ENCODE measurements around the gene ZNF469.
A peak's percentile ranks its signal among the peaks of the same experiment; 100 is the strongest.

Gene ZNF469

DNA sequence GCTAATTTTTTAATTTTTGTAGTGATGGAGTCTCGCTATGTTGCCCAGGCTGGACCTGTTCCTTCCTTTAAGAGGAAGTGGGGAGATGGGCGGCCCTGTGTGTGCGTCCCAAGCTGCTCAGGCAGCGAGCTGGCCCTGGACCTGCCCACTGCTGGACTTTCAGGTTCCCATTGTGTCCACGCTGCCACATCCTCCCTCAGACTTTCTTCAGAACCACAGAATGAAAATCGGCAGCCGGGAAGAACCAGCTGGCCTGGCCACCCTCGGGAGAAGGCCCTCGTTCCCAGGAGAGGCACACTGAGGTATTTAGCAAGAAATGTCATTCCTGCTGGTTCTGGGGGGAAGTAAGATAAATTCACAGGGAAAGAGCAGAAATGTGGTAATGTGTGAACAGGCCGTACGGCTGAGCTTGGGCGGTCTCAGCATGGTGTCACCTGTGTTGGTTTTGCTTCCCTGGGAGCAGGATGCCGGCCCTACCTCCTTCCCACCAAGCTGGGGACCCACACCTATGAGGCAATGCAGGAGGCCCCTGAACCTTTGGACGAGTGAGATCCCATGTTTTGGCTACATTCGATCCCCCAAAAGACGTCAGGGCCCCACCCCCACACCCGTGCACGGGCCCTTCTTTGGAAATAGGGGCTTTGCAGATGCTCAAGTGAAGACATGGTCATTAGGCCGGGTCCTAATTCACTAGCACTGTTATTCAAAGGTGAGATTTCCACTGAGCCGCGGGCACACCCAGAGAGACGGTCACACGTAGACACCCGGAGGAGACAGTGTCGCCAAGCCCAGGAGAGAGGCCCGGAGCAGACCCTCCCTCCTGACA lies 35.9 kb upstream of the ZNF469 start:
- no peak for DNase-seq (ENCODE audit: low spot score)

DNA sequence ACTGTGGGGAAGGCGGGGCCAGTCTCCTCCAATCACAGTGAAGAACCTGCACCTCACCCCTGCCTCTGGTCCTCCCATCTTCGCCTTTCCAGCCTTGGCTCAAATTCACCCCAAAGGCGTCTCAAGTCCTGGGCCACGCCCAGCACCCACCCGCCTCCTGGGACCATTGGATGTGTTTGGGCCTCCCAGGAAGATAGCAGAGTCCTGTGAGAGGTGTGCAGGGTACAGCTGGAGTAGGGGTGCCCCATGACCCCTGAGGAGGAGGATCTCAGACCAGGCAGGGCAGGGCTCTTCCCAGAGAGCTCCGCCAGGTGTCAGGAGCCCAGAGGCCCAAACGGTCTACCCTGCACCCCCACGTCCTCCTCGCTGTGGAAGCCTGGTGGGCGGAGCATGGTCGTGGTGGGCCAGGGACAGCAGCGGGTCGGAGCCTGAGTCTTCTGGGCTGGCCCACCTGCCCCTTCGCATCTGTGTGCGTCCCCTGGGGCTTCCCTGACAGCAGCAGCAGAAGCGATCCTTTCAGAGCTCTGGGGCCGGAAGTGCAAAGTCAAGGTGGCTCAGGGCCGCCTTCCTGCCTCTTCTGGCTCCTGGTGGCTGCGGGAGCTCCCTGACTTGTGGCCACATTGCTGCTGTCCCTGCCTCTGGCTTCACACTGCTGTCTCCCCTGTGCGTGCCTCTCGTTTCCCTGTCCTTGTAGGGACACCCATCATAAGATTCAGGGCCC lies 34.9 kb upstream of the ZNF469 start:
- peak; percentile 57 for DNase-seq (ENCODE audit: low spot score)

DNA sequence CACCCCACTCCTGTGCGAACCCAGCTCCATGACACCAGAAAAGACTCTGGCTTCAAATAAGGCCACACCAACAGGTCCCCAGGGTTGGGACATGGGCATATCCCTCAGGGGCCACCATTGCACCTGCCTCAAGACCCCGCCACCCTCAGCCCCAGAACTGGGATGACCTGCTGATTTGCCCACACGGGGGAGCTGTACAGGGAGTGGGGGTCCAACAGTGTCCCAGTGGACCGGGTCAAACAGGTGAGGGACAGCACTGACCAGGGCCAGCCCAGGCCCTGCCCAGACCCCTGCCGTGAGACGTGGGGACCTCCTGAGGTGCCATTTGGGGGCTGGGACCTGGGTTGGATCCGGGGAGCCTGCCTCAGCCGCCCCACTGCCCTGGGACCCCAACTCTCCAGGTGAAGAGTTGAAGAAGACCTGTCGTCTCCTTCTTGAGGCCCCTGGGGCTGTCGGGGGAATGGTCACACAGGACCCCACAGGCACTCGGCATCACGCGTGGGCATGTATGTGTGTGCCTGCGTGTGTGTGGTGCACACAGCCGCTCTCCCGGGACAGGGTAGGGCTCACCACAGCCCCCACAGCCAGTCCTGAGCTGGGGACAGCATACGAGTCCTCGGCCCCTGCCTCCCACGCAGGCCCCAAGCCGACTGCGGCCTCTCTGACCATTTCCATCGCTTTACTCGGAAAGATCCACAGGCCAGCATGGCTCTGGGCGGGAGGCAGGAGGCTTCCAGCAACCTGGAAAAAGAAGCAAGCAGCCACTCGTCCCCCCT lies 34.2 kb upstream of the ZNF469 start:
- DNase-seq (ENCODE audit: low spot score) = no peak

DNA sequence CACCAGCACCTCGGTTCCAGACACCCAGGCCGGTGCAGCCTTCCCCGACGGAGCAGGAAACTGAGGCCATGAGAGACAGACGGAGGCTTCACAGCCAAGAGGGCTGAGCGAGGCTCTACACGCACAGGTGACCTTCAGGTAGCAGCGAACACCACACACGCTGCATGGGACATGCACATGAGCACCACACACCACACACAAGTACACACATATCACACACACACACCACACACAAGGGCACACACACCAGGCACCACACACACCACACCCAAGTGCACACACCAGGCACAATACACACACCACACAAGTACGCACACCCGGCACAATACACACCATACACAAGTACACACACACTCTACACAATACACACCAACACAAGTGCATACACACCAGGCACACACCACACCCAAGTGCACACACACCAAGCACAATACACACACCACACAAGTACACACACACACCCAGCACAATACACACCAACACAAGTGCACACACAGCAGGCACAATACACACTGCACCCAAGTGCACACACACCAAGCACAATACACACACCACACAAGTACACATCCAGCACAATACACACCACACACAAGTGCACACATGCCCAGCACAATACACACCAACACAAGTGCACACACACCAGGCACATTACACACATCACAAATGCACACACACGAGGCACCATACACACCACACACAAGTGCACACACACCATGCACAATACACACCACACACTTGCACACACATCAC lies 33.4 kb upstream of the ZNF469 start:
- DNase-seq (ENCODE audit: low spot score) = no peak

DNA sequence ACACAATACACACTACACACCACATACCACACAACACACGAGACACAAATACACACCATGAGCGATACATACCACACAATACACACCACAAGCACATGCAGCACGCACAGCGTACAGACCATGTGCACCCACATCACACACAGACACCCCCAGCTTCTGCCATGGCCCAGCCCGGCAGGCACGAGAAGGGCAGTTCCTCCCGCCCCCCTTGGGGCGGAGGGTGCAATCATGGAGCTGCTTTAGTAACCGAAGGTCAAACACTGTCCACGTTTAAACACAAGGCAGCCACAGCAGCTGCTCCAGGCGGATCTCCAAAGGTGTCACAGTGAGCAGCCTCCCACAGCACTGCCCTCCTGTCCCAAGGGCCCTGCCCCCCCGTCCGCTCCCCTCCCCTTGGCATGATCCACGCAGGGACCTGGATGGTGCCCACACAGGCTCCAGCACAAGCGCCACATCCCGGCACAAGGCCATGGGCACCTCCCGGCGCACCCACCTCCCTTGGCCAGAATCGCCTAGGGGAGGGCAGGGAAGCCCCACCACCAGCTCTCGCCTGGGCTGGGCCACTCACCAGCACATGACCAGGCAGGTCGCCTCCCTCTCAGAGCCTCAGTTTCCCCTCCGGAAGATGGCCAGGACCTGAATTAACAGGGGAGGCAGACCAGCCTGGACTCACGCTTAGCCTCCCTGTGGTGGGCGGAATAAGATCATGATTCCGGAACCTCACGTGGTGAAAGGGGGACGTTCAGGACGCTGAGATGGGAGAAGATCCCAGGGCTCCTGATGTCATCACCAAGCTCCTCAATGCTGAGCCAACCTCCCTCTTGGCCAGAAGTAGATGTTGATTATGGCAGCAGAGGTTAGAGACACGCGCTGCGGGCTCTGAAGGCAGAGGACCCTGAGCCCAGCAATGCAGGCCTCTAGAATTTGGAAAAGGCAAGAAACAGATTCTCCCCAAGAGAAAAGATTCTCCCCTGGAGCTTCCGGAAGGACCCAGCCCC lies 32.6 kb upstream of the ZNF469 start:
- DNase-seq (ENCODE audit: low spot score) = no peak

DNA sequence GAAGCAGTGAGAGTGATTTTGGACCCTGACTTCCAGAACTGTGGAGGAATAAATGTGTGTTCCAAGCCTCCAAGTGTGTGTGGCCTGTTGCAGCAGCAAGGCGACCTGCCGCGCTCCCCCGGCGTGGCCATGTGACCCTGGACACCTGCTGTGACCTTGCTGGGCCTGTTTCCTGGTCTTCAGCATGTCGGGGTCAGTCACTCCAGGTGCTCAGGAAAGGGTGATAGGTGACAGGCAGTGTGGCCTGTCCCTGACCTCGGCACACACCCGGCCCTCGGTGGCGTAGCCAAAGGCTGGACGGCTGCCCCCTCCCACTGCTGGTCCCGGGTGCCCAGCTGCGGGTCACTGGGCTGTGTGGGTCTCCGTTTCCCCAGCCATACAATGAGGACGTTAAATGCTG lies 31.8 kb upstream of the ZNF469 start:
- DNase-seq (ENCODE audit: low spot score) = no peak

DNA sequence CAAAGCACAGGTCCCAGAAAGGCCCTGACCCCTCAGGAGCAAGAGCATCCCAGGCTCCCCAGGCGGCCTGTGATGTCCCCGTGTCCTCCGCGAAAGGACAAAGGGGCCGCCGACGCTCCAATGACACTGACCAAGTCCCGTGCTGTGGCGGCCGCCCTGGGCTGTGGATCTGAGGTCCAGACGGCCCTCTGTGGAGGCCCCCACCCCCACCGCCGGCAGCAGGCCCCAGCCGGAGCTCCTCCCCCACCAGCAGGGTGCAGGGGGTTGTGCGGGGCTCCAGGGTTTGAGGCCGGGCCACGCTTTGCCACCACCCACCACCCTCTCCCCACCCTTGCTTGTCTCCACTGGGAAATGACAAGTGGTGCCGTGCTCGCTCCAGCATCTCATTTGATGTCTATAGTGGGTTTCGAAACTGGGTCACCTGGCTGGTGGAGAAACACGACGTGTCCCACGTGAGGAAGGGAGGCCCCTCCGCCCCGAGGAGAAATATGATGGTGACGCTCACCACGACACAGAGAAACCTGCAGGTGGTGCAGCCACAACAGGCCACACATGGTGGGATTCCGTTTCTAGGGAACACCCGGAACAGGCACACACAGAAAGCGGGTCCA lies 31.2 kb upstream of the ZNF469 start:
- DNase-seq (ENCODE audit: low spot score) = no peak

DNA sequence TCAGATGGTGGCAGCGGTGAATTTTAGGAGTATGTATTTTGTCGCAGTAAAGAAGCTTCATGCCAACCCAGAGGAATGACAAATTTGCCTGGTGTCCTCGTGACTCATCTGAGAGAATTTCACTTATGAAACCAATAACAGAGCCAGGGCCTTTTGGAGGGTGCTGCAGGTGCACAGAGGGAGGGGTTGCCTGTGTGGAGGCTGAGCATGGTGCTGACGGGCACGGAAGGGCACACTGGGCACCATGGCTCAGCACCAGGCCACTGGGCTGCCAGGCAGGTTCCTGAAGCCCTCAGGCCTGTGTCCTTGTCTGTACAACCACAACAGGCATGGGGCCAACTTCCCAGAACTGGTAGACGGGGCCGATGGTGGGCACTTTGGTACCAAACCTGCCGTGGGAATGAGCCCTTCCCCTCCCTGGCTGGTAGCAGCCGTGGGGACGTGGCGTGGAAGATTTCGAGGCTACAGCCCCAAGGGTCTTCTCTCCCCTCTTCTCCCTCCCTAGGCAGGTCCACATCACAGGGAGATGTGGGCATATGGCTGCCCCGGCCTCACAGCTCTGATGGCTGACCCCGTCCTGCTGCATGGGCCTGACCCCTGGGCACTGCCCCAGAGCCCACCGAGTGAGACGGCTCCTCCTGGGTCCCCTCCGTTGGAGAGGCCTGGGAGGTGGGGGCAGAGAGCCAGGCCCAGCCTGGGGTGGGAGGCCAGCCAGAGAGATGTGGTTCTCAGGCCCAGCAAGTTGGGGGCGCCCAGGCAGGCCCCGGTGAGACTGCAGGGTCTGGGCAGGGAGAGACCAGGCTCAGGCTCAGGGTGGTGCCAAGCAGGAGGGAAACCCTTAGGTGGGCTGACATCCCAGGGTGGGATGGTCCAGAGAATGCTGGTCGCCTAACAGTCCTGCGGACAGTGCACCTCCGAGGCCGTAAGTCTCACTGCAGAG lies 30.2 kb upstream of the ZNF469 start:
- DNase-seq (ENCODE audit: low spot score) = no peak

DNA sequence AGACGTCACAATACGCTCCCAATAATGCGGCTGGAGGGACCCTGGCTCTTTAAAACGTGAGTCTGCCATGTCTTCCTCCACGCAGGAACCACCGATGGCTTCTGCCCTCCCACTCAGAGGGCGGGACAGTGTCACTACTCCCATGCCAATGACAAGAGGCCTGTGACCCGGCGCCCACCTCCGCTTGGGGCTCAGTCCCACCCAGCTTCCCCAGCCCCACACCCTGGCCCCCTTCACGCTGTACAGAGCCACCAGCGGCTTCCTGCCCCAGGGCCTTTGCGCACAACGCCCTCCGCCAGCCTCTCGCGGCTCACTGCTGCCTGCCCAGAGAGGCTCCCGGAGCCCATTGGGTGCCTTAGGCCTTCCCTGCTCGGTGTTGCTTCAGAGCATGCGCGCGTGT lies 29.5 kb upstream of the ZNF469 start:
- DNase-seq (ENCODE audit: low spot score) = no peak

DNA sequence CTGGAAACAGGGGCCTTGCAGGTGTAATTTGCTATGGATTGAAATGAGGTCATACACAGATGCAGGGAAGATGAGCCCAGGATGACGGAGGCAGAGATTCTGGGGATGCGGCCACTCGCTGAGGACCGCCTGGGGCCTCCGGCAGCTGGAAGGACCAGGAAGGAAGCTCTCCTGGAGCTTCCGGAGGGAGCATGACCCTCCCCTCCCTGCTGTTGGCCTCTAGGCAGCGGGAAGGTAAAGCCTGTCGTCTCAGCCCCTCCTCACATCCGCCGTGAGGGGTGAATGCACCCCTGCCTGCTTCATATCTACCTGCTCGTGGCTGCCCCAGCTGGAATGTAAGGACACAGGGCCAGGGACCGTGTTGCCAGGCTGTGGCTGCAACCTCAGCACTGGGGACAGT lies 29.1 kb upstream of the ZNF469 start:
- DNase-seq (ENCODE audit: low spot score) = no peak

DNA sequence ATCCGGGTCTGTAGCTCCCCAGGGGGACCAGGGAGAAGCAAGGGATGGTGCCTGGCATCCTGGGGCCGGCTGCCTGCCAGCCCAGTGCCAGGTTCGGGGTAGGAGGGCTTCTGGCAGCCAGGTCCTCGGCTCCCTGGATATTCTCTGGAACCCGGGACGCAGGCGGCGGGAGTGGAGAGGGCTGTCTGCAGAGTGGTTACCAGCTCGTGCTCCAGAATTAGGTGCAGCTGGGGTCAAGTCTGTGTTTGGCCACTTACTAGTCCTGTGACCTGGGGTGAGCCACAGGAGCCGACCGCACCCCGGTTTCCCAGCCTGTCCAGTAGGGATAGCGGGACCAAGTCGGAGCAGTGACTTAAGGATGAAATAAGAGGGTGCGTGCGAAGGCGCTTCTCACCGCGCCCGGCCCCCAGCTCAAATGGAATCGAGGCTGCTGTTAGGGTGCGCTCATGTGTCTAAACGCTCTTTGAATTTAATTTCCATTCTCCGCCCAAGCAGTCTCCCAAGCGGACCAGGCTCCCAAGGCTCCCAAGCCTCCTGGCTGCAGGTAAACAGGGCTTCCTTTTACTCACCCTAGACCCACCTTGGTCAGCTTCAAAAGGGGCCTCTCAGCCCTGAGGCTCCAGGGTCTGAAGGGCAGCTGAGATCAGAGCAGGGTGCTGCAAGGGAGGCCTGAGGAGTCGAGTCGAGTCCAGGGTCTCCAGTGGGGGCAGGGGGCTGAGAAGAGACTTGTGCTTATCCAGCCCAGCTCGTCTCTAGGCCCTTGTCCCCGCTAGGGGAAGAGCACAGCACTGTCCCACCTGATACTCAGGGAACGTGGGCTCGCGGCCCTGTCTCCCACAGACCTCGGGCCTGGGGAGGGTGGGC lies 28.3 kb upstream of the ZNF469 start:
- DNase-seq (ENCODE audit: low spot score) = no peak

DNA sequence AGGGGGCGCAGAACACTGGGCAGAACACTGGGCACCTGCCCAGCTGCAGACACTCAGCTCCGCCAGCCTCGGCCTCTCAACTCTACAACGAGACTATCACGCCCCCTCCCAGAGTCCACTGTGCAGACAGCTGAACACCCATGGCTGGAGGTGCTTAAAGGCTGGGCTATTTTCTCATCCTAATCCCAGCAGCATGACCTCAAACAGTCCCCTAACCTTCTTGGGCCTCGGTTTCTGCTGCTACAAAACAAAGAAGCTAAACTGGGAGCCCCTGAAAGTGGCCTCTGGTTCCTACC lies 27.7 kb upstream of the ZNF469 start:
- no peak for DNase-seq (ENCODE audit: low spot score)

DNA sequence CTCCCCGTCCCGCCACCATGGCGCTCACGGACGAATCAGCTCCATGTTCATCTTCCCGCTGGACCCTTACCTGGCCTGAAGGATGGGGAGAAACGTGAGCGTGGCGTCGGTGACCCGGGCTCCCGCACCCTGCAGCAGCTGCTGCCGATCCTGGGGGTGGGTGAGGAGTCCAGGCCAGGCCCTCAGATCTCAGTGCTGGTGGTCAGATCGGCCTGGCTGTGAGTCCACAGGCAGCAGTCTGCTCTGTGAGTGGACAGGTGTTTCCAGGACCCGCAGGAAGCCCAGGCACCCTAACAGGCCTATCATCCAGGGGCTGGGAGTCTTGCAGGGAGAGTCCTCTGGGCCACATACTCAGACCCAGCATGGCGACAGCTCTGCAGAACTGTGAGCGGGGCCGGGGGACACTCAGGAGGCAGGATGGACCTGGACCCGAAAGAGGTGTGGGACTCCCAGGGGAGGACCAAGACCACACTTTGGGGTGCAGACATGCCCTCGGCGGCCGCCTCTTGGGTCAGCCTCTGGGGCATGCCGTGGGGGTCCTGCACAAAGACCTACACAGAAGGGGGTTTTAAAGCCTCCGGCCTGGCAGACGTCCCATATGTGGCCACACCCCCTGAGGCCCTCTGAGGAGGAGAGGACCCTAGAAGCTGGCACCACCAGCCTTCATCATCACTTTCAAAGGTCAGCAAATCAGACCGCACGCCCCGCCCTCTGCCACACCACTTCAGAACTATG lies 27.2 kb upstream of the ZNF469 start:
- no peak for DNase-seq (ENCODE audit: low spot score)

DNA sequence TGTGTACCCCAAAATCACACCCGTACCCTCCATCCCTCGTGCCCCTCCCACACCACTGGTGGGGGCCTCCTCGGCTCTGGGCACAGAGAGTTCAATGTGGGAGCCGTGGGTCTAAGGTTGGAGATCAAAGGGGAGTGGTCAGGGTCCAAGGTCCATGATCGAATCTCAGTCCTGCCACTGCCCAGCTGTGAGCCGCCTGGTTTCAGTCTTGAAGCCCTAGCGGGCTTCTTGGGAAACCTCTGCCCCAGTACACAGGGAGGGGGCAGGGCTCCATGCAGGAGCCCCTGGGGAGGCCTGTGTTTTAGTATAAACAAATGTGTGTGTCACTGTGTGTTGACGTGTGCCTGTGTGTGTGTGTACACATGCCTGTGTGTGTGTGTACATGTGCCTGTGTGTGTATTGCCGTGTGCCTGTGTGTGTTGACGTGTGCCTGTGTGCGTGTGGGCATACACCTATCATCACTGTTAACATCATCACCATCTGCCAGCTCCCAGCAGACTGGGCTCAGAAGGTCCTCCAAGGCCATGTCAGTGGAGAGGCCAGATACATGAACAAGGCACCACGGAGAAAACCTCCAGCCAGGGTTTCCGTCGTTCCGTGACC lies 26.5 kb upstream of the ZNF469 start:
- no peak for DNase-seq (ENCODE audit: low spot score)

DNA sequence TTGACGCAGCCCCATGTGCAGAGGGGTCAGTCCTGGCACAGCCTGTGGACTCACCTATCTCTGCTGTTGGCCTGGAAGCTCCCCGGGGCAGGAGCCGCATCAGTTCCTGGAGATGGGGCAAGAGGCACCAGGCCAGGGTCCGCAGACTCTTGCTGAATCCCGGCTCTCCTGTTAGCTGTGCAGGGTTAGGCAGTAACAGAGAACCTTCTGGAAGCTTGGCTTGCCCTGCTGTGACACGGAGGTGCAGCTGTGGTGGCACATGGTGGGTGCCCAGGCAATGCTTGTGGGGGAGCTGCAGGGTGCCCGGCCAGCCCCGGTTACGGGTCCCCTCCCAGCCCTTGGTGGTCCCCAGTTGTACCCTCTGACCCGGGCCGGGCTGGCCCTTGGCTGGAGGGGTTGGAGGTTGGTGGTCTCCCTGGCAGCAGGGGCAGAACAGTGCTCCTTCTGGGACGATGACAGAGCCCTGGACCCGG lies 26.0 kb upstream of the ZNF469 start:
- DNase-seq (ENCODE audit: low spot score) = no peak

DNA sequence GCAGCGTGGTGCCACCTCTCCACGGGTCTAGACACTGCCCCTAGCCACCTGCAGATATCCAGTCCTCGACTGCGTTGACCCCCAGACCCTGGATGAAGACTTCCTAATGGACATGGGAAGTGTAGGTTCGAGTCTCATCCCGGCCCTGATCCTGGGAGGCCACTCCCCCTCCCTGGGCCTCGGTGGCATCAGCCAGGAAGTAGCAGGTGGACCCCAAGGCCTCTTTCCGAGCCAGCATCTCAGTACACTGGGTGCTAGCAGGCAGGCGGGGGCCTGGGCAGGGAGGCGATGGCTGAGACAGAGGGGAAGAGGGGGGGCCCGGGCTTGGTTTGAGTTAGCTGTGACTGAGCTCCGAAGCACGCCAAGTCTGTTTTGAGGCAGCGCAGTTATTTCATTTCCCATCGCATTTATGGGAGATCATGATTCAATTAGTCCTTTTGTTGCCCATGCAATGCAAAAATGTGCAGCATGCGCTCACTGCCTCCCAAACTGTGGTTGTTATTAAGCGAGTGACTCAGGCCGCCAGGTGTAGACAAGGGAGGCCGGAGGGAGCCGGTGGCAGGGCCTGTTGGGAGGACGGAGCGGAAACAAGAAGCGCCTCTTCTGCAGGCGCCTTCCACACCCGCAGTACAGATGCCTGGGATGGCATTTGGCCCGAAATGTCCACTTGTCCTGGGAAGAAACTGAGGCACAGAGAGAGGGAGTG lies 25.3 kb upstream of the ZNF469 start:
- DNase-seq (ENCODE audit: low spot score) = no peak

DNA sequence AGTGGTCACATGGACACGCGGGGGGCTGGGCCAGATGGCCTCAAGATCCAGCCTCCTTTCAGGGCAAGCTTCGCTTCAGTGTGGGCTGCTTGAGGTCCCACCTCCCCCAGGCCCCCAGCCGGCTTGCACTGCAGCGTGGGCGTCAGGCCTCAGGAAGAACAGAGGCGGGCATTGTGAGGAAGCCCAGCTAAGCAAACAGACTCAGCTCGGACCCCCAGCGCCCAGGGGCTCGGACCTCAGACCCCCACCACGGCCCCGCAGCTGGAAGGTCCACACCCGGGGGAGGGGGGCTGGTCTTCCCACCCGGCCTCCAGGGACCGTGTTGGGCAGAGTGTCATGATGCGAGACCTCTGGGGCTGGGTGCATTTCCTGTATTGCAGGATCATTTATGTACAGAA lies 24.7 kb upstream of the ZNF469 start:
- no peak for DNase-seq (ENCODE audit: low spot score)

Data from germinal center (tissue), 1 donor.